Measurements from ENCODE around the gene SYNPR.

The SYNPR gene

DNA sequence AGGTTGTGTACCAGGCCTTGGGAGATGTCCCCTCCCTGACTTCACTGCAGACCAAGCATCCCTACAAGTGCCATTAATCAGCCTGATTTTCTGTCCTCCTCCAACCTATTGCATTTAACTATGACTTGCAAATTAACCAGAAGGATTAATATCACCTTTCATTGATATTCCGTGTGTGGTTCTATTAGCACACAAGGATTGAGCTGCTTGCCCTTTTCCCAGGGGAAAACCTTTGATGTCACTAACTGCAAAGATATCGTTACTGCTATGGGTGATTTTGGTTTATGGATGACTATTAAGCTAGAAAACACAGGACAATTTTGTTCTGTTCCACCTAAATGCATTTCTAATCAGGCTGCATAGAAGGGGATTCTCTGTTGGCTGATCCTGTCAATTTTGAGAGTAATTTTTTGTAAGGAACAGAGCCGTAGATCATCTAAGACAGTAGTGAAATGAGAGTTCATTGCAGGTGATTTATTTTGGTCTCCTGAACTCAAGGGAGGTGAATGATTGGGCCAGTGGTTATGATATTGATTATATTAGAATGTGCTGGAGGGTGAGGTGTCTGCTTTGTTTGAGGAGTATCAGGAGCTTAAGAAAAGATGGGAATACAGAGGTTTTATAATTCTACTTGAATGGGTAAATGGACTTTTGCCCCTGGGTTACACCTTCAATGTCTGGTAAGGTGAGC, 196.9 kb downstream of the SYNPR start:
- H3K27ac ChIP-seq, result no peak overlapping the region
- no peaks in the 10 kb centered on the region for H3K27me3 ChIP-seq (replicated peaks)
- DNase-seq, result no peak
- H3K36me3 ChIP-seq (replicated peaks), result no peaks in the 10 kb centered on the region
- TF ChIP-seq, protein P1, sequence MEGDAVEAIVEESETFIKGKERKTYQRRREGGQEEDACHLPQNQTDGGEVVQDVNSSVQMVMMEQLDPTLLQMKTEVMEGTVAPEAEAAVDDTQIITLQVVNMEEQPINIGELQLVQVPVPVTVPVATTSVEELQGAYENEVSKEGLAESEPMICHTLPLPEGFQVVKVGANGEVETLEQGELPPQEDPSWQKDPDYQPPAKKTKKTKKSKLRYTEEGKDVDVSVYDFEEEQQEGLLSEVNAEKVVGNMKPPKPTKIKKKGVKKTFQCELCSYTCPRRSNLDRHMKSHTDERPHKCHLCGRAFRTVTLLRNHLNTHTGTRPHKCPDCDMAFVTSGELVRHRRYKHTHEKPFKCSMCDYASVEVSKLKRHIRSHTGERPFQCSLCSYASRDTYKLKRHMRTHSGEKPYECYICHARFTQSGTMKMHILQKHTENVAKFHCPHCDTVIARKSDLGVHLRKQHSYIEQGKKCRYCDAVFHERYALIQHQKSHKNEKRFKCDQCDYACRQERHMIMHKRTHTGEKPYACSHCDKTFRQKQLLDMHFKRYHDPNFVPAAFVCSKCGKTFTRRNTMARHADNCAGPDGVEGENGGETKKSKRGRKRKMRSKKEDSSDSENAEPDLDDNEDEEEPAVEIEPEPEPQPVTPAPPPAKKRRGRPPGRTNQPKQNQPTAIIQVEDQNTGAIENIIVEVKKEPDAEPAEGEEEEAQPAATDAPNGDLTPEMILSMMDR (IDR thresholded peaks at IDR 0.05; ENCODE audit: low read depth, low read length, missing control alignments), result no peak
- in situ Hi-C loops (cut with HindIII; ENCODE audit: low pct_ligation_motif_present, low sequenced_read_pairs), result no loop called here
- no peak overlapping the region for H3K4me3 ChIP-seq (ENCODE audit: low read depth, low read length)

DNA sequence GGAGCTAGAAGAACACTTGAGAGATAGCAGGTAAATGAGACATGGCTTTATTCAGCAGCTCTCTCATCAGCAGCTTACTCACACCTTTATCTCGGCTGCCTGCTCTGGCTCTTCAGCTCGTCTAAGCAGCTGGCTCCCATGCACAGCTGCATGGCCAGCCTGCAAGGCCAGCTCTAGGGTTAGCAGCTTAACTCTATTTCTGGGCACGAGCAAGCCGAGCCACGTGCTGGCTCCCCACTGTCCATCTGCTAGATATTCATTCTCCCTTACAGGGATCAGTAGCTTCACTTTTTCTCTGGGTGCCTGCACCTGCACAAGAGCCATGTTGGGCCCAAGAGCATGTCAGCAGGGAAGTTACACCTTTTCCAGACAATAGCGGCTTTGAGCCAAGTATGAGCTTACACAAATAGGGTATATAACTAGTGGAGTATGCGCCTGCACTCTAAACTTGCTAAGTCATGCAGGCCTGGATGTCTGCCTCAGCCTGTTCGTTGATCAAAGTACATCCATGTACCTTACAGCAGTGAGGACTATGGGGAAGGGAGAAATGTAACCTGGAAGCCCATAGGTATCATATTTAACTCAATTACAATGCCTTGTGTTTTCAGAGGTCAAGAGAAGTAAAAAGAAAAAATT, 199.5 kb downstream of the SYNPR start:
- Histone ChIP-seq H3K27ac (no peak overlapping the region), H3K36me3 (replicated peaks) (no peaks in the 10 kb centered on the region), H3K27me3 (replicated peaks) (no peaks in the 10 kb centered on the region), H3K4me3 (ENCODE audit: low read depth, low read length) (no peak overlapping the region)
- DNase-seq, result no peak
- TF ChIP-seq, protein P1 (IDR thresholded peaks at IDR 0.05; ENCODE audit: low read depth, low read length, missing control alignments), result no peak
- in situ Hi-C loops (cut with HindIII; ENCODE audit: low pct_ligation_motif_present, low sequenced_read_pairs), result no loop called here

DNA sequence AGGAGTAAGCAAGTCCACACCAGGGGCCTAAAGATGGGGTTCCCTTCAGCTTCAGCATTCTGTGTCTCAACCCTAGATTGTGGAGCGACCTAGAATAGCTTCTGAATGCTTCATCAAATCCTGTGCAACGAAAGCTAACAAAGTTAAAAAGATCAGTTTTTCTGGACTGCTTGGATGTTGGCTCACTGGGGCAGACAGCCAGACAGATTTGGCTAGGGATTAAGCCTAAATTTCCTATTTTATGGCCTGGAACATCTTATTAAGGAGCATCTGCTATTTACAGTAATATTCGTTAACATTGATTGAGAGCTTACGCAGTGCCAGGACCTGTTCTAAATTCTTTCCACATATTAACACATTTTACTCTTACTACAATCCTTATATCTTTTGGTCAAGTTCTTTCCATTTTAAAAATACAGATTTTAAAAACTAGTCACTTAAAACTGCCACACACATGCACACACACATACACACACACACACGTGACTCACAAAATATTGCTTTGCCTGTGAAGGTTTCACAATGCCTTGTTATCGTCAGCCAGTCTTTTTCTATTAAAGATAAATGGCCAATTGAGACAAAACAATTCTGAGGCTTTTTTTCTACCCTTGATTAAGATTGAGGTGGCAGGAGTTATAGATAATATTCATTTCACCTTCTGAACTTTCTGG, 201.0 kb downstream of the SYNPR start:
- TF ChIP-seq, protein P1 (IDR thresholded peaks at IDR 0.05; ENCODE audit: low read depth, low read length, missing control alignments), result no peak
- in situ Hi-C loops (cut with HindIII; ENCODE audit: low pct_ligation_motif_present, low sequenced_read_pairs), result no loop called here
- Histone ChIP-seq H3K27ac (no peak overlapping the region), H3K27me3 (replicated peaks) (no peaks in the 10 kb centered on the region), H3K4me3 (ENCODE audit: low read depth, low read length) (no peak overlapping the region), H3K36me3 (replicated peaks) (no peaks in the 10 kb centered on the region)
- no peak for DNase-seq

DNA sequence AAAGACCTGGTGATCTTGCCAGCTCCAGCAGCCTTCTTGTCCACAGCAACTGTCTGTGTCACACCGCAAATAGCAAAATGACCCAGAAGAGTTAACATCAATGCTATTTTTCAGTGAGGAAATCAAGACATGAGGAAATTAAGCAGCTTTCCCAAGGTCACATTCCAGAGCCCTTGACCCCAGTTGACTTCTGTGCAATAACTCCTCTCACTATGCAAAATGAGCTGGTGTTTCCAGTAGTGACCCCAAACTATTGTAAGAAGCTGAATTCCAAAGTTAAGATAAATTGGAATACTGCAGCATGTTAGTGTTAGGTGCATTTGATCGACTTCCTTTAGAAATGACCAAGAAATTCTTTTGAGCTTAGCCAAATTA, 201.5 kb downstream of the SYNPR start:
- Histone ChIP-seq H3K36me3 (replicated peaks) (no peaks in the 10 kb centered on the region), H3K4me3 (ENCODE audit: low read depth, low read length) (no peak overlapping the region), H3K27ac (no peak overlapping the region), H3K27me3 (replicated peaks) (no peaks in the 10 kb centered on the region)
- no peak for DNase-seq
- in situ Hi-C loops (cut with HindIII; ENCODE audit: low pct_ligation_motif_present, low sequenced_read_pairs), result no loop called here
- TF ChIP-seq, protein P1 (IDR thresholded peaks at IDR 0.05; ENCODE audit: low read depth, low read length, missing control alignments), result no peak

DNA sequence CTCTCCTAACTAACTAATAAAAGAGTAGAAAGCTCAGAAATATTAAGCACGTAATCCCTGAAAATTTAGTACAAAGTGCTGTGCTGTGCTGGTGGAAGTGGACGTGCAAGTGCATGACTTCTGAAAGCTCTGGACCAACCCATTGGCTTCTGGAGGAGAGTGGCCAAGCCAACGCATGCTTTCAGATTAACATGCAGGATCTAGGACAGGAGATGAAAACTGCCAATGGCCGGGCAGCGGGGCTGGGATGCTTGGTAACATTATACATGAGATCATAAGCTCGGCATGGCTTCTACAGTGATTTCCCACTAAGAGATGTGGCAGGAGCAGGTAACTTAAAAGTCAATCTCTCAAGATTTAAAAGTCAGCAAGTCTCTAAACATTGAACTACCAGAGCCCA, 203.5 kb downstream of the SYNPR start:
- H3K27ac ChIP-seq, result no peak overlapping the region
- no peaks in the 10 kb centered on the region for H3K36me3 ChIP-seq (replicated peaks)
- H3K27me3 ChIP-seq (replicated peaks), result no peaks in the 10 kb centered on the region
- TF ChIP-seq, protein P1 (IDR thresholded peaks at IDR 0.05; ENCODE audit: low read depth, low read length, missing control alignments), result no peak
- no peak overlapping the region for H3K4me3 ChIP-seq (ENCODE audit: low read depth, low read length)
- no peak for DNase-seq
- in situ Hi-C loops (cut with HindIII; ENCODE audit: low pct_ligation_motif_present, low sequenced_read_pairs), result no loop called here
